ENCODE measurements around the gene ZMIZ1.

DNA sequence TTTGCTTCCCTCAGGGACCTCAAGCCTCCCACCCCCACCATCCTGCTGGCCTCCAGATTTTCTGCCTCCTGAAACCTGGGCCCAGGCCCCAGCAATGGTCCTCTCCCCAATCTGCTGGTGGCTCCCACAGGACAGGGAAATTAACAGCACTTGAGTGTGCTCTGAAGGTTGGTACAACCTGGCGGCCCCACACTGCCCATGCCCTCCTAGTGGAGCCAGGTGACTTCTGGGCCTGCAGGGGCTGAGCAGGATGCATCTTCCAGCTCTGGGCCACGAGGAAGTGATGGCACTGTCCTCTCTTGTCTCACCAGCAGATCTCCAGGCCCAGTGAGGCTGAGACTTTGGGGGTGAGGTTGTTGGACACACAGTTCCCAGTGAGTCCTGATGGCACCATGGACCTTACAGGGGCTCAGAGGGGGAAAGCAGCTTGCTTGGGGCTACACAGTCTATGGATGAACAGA lies 3.6 kb upstream of the ZMIZ1 start:
- TF ChIP-seq, protein P1, sequence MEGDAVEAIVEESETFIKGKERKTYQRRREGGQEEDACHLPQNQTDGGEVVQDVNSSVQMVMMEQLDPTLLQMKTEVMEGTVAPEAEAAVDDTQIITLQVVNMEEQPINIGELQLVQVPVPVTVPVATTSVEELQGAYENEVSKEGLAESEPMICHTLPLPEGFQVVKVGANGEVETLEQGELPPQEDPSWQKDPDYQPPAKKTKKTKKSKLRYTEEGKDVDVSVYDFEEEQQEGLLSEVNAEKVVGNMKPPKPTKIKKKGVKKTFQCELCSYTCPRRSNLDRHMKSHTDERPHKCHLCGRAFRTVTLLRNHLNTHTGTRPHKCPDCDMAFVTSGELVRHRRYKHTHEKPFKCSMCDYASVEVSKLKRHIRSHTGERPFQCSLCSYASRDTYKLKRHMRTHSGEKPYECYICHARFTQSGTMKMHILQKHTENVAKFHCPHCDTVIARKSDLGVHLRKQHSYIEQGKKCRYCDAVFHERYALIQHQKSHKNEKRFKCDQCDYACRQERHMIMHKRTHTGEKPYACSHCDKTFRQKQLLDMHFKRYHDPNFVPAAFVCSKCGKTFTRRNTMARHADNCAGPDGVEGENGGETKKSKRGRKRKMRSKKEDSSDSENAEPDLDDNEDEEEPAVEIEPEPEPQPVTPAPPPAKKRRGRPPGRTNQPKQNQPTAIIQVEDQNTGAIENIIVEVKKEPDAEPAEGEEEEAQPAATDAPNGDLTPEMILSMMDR (IDR thresholded peaks at IDR 0.05) = no peak
- no peak for TF ChIP-seq POLR2A (IDR thresholded peaks at IDR 0.05)
